ENCODE data around the gene CACNB3.
A peak's percentile ranks its signal among the peaks of the same experiment; 100 is the strongest.
"Not testable (repeated sequence)": the region's sequence is repeated elsewhere in the genome, so short reads cannot be mapped to it uniquely, and the experiment has no call there.

The CACNB3 gene

DNA sequence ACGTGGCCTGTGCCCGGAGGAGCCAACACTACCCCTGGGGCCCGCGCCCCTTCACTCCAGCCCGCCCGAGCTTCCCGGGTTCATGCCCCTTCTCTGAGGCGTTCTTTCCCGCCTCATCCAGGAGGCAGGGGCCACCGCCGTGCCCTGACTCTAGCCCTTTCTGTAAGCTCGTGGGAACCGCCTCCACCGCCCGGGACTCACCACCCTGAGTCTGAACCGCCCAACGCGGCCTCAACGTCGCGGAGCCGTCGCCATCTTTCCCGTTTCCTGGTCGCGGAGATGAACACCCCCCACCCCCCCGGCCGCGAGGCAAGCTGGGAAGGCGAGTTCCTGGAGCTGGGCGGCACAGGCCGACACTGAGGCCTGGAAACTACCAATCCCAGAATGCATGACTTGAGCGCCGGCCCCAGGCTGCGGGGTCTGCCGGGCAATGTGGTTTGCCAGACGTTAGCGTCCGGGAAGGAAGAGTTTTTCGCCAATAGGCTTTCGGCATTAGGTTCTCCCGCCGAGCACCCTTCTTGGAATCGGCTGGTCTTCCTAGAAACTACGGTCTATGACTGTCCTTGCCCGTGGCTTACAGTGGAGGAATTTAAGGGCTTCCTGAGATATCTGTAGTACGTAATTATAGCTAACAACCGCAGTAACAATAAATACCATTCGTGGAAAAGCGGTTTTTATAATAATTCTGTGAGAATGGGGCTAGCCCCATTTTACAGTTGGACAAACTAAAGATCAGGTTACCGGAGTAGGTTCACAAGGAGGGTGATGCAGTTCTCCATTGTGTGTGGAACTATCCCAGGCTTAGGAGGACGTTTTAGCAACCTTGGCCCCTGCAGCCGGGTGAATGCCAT, 33.8 kb downstream of the CACNB3 start, which contains the start of gene DDX23:
Gene DDX23 (minus strand): TSS at position 281 of the 851 bp plus-strand sequence. CDS start 6,381 bp downstream, outside the sequence.
- DNase-seq (ENCODE audit: insufficient read length, low spot score): peak; percentile 96
- FAIRE-seq: peak; percentile 97

DNA sequence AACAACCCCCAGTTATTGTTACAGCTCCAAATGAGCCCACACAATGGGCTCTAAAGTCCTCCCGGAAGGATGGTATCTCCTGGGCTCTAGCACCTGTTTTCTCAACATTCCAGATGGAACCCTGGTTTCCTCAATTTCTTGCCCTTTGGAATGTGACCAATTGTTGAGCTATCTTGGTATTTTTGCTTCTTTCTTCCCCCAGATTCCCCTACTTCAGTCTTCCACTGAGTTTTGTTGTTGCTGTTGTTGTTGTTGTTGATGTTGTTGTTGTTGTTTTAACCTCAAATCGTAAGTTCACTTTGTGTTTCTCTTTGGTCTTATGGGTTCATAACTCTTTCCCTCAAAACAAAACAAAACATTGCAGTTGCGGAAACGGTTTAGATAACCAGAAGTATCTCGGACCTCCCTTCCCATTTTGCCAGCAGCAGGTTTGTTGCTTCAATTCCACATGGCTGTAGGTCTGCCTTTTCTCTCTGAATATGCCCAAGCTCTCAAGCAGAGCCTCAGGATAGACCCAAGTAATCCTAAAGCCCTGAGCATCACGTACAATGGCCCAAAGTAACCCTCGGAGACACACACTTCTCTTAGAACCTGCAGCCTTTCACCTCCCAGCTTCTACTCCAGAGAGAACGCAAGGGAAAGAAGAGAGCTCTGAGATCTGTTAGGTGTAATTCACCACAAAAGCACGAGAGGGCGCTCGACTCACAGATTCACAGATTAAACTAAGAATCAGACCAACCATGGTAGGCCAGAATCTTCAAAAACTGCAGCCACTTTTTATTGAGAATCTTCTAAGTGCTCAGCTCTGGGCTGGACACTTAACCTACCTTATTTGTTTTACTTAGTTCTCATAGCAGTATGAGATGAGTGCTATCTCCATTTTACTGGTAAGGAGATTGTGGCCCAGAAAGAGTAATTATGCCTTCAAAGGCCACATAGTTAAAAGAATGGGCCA, 34.7 kb downstream of the CACNB3 start:
- DNase-seq (ENCODE audit: insufficient read length, low spot score) (peak; percentile 66), FAIRE-seq (peak; percentile 94)

DNA sequence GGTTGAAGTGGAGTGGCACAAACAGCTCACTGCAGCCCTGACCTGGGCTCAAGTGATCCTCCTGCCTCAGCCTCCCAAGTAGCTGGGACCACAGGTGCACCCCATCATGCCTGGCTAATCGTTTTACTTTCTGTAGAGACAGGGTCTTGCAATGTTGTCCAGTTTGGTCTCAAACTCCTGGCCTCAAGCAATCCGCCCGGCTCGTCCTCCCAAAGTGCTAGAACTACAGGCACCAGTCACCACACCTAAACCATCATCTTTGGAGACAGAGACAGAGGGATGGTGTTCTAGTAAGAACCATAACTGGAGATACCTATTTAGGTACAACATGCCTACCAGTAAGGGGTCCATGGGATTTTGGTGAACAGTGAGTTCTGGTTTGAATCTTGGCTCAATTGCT, 36.2 kb downstream of the CACNB3 start:
- DNase-seq (ENCODE audit: insufficient read length, low spot score): no peak
- no peak for FAIRE-seq

DNA sequence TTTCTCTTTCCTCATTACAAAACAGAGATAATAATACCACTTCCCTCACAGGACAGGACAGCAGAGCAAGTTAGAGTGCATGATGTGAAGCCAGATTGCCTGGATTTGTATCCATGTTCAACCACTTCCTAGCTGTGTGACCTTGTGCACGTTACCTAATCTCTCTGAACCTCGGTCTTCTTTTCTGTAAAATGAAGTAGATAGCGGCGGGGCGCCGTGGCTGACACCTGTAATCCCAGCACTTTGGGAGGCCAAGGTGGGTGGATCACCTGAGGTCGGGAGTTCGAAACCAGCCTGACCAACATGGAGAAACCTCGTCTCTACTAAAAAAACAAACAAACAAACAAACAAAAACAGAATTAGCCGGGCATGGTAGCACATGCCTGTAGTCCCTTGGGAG, 36.6 kb downstream of the CACNB3 start:
- FAIRE-seq: not testable (repeated sequence)

DNA sequence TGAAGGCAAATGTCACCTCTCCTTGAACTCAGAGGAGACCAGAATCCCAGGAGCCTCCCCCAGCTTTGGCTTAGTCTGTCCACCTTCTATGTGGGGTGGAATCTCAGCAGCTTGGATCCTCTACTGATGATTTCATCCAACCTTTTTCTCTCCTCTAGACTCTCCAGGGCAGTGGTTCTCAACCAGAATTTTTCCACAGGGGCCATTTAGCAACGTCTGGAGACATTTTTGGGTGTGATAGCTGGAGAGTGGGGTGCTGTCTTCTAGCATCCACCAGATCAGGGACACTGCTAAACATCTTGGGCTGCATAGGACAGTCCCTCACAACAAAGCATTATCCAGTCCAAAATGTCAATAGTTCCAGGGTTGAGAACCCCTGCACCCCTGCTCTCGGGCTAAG, 38.1 kb downstream of the CACNB3 start:
- FAIRE-seq (no peak), DNase-seq (ENCODE audit: insufficient read length, low spot score) (no peak)

More for the DNA sequence above, 36.6 kb downstream of the CACNB3 start:
- not testable (repeated sequence) for DNase-seq (ENCODE audit: insufficient read length, low spot score)

DNA sequence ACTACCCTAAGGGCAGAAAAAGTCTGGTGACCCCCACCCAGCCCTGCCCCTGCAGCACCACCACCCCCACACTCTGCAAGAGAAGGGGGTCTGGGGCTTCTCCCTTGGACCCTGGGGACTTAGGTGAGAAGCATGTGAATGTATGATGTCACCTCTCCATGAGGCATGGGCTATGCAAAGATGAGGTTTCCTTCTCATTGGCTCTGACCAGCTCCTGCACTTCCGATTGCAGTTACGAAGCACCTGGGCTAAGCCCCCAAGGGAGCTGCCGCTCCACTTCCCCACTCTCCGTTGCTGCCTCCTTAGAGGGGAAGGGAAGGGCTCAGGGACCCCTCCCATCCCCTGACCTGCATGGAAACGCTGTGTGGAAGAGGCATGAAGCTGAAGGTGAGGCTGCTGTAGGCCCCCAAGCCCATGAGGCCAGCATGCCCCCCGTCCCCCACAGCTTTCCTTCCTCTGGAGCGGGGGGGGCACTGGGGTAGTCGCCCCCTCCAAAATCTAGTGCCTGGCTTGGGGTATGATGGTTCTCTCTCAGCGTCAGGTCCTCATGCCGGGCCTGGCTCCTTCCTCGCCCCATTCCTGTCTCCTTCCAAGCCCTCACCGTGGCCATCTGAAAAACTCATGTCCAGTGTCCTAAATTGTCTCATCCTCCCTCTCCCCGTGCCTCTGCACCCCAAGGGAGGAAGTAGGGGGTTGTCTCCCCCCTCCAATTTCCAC, 39.1 kb downstream of the CACNB3 start:
- FAIRE-seq: no peak
- DNase-seq (ENCODE audit: insufficient read length, low spot score): no peak

DNA sequence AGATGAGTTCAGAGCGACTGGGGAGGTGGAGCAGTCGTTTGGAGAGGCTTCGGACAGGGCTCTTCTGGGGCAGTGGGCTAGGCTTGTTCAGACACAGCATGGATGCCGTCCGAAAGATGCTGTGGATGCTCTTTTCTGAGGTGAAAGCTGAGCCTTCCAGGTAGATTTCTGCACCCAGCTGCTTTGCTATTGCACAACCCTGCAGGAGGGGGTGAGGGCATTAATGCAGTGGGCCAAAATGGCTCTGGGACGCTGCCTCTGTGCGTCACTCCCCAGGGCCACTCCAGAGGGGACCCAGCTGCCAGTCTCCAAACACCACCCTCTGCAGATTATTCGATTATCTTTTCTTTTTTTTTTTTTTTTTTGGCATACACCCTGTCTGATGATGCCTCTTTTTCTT, 39.7 kb downstream of the CACNB3 start:
- no peak for DNase-seq (ENCODE audit: insufficient read length, low spot score)

DNA sequence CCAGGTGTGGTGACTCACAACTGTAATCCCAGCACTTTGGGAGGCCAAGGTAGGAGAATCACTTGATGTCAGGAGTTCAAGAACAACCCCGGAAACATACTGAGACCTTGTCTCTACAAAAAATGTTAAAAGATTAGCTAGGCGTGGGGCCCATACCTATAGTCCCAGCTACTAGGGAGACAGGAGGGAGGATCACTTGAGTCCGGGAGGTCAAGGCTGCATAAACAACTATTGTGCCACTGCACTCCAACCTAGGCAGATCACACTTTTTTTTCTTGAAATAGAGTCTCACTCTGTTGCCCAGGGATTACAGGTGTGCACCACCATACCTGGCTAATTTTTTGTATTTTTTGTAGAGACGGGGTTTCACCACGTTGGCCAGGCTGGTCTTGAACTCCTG, 41.3 kb downstream of the CACNB3 start:
- FAIRE-seq: no peak

More for the DNA sequence above, 39.7 kb downstream of the CACNB3 start:
- FAIRE-seq: no peak

DNA sequence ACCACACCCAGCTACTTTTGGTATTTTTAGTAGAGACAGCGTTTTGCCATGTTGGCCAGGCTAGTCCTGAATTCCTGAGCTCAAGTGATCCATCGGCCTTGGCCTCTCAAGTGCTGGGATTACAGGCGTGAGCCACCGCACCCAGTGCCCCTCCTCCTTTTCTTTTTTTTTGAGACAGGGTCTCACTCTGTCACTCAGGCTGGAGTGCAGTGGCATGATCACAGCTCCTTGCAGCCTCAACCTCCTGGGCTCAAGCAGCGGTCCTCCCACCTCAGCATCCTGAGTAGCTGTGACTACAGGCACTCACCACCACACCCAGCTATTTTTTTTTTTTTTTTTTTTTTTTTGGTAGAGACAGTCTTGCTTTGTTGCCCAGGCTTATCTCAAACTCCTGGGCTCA, 41.9 kb downstream of the CACNB3 start:
- not testable (repeated sequence) for FAIRE-seq

More for the DNA sequence above, 41.3 kb downstream of the CACNB3 start:
- DNase-seq (ENCODE audit: insufficient read length, low spot score): no peak

DNA sequence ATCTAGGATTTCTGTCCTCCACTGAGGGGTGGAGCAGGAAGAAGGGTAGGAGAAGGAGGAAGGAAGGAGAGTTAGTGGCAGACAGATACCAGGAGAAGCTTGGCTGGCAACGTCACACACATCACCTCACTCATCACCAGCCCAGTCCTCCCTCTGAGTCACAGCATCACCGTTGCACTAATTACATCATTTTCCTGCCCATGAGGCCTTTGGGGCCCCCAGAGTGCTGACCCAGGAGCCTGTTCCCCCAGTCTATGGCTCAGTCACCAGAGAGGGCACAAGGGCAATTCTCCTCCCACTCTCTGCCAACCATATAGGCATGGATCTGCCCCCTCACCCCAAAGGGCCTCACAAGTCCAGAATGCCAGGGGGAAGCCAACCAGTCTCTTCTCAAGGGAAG, 42.8 kb downstream of the CACNB3 start:
- FAIRE-seq: no peak

More for the DNA sequence above, 41.9 kb downstream of the CACNB3 start:
- DNase-seq (ENCODE audit: insufficient read length, low spot score): not testable (repeated sequence)

DNA sequence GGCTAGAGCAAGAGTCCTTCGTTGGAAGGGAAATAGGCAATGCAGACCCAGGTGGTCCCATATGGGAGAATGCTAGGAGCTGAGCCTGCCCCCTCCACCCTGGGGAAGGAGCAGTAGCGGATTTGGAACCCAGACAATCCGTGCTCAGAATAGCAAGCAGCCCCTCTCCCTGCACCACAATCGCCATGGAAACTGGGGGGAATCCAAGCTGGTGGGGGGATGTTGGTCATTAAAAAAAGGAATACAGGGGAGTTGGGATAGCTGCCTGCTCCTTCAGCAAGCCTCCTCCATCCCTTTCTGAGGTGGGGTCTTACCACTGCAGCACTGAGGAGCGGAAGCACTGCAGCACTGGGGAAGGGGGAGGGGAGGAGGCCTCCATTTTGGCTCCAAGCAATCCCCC, 44.5 kb downstream of the CACNB3 start:
- FAIRE-seq (no peak), DNase-seq (ENCODE audit: insufficient read length, low spot score) (no peak)

More for the DNA sequence above, 42.8 kb downstream of the CACNB3 start:
- no peak for DNase-seq (ENCODE audit: insufficient read length, low spot score)

DNA sequence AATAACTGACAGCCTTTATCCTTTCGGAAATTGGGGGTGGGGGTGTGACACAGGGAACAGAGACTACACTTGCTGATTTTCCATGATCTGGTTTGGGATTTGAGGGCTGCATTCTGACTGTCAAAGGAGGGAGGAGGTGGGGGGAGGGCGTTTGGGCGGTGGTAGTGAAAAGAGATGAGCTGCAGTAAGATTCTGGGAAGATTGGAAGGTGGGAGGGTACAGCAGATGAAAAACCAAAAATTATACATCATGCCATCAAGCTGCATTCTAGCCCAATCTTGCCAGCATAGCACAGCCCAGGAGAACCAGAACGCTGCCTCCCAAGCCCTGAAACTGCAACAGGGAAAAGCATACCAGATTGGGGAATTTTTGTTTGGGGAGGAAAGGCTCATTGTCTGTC, 45.0 kb downstream of the CACNB3 start:
- FAIRE-seq (no peak), DNase-seq (ENCODE audit: insufficient read length, low spot score) (no peak)

DNA sequence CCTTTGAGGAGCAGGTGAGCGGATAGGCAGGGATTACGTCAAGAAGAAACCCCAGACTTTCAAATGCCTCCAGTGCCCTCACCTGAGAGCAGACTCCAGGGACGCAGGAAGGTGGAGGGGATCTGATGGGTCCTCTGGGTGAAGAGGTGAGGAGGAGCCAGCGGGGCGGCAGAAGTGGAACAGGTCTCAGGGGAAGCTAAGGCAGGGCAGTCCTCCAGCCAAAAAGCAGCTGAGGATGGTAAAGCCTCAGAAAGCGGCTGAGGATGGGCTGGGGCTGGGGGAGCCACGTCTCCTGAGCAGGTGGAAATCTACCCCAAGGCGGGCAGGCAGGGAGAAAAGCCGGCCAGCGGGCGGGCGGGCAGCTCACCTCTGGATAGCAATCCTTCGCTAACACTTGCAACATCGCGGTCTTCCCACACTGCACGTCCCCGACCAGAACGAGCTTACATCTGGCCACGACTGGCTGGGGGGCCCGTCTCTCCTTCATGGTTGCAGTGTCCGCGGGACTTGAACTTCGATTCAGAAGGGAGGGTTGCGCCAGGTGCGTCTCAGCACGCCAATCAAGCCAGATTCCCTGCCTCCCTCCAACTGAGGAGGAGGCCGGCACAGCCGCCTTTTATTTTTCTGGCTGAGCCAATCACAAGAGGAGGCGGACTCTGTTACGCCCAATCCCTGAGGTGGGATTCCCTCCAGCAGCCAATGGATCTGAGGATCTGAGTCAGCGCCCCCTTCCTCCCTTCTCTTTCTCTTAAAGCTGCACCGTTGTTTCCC, 47.2 kb downstream of the CACNB3 start, which contains the start of gene RND1:
Gene RND1 (minus strand): TSS at position 590 of the 771 bp plus-strand sequence. CDS start 103 bp downstream, at position 487.
- peak; percentile 84 for DNase-seq (ENCODE audit: insufficient read length, low spot score)
- peak; percentile 96 for FAIRE-seq

DNA sequence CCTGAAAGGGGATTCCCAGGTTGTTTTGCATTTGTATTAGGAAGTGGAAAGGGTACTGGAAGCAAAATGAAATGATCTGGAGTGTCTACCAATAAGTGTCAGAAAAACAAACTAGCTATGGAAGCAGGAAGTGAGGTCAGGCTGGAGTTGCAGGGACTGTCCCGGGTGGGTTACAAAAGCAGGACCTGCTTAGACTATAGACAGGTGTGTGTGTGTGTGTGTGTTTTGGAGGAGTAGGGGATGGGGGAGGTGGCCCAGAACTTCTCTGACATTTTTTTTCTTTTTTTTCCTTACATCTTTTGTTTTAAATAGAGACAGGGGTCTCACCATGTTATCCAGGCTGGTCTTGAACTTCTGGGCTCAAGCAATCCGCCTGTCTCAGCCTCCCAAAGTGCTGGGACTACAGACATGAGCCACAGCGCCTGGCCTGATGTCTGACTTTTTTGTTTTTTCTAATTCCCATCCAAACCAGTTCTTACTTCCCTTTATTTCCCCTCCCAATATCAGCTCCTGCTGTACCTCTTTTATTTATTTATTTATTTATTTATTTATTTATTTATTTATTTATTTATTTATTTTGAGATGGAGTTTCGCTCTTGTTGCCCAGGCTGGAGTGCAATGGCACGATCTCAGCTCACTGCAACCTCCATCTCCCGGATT, 47.9 kb downstream of the CACNB3 start:
- DNase-seq (ENCODE audit: insufficient read length, low spot score) (no peak), FAIRE-seq (no peak)

DNA sequence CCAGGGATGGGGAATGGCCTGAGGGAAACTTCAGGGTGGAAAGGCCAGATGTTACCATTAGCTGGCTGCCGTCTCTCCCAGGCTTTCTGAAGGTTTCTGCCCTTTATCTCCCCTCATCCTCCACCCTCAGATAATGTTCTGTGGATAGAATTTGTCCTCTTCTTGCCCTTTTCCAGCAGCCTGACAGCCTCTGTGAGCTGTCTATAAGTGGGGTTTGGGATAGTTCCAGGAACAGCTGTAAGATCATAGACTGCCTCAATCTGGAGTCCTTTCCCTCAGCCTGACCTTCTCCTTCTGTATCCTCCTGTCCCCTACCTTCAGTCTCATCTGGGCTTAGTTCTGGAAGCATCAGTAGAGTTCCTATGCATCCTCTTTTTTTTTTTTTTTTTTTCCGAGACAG, 50.2 kb downstream of the CACNB3 start:
- FAIRE-seq (no peak), DNase-seq (ENCODE audit: insufficient read length, low spot score) (no peak)

DNA sequence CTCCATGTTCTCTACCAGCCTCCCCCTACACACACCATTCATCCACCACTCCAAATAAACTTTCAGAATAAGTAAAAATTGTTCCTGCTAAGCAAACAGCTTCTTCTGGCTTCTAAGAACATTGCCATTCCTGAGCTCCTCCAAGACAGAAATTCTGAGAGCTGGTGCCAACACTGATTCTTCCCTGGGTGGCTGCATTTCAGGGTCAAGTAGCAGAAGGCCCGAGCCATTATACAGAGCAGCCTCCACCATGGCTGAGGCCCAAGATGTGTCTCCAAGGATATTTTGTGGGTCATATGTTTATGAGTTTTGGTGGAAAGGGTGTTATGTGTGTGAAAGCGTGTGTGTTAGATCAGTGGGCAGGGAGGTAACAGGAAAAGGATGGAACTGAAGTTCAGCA, 50.9 kb downstream of the CACNB3 start:
- no peak for DNase-seq (ENCODE audit: insufficient read length, low spot score)
- FAIRE-seq: no peak

DNA sequence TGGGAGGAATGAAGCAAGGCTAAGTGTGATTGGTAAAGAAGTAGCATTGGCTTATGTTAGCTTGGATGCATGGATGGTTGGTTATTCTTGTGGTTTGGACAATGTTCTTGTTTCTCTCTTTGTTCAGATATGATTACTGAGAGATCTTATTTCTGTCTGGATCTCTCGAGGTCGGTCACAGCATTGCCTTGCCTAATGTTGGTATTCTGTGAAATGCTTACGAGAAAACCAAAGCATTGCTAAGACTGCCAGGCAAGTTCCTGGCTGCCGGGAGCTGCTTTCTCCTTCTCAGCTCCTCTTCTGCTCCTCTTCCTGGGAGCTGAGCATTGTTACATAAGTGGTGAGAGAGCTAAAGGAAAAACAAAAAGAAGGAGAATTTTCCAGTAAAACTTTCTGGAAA, 54.8 kb downstream of the CACNB3 start:
- FAIRE-seq: no peak
- DNase-seq (ENCODE audit: insufficient read length, low spot score): no peak

DNA sequence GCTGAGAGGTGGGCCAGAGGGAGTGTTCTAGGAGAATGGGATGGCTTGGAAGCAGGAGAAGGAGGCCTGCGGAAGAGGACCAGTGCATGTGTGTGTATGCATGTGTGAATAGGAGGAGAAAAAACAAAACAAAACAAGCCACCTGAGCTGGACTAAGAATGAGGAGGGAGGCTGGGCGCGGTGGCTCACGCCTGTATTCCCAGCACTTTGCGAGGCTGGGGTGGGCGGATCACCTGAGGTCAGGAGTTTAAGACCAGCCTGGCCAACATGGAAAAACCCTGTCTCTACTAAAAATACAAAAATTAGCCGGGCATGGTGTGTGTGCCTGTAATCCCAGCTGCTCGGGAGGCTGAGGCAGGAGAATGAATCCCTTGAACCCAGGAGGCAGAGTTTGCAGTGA, 55.2 kb downstream of the CACNB3 start:
- DNase-seq (ENCODE audit: insufficient read length, low spot score); FAIRE-seq: not testable (repeated sequence)

DNA sequence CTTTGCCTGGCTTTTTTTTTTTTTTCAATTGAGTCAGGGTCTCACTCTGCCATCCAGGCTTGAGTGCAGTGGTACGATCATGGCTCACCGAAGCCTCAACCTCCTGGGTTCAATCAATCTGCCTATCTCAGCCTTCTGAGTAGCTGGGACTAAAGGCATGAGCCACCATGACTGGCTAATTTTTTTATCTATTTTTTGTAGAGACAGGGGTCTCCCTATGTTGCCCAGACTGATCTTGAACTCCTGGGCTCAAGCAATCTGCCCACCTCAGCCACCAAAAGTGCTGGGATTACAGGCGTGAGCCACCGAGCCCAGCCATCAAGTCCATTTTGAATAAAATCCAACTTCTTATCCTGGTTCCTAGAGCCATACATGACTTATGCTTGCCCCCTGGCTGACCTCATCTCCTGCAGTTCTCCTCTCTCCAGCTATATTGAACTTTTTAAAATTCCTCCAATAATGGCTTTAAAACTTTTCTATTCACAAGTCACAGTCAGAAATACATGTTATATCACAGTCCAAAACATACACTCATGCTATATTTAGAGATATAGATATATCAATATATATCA, 57.7 kb downstream of the CACNB3 start:
- FAIRE-seq (no peak), DNase-seq (ENCODE audit: insufficient read length, low spot score) (no peak)

All from GM19239 (cell line).